Fibroblast of skin of right biceps (primary cell): ENCODE results near the gene TAAR8.
"Not testable (repeated sequence)": the region's sequence is repeated elsewhere in the genome, so short reads cannot be mapped to it uniquely, and the experiment has no call there.

Experiments used
- DNase-seq: peaks from one replicate; pipeline ENCODE4 v3.0.0-alpha.2; 2013

The TAAR8 gene

DNA sequence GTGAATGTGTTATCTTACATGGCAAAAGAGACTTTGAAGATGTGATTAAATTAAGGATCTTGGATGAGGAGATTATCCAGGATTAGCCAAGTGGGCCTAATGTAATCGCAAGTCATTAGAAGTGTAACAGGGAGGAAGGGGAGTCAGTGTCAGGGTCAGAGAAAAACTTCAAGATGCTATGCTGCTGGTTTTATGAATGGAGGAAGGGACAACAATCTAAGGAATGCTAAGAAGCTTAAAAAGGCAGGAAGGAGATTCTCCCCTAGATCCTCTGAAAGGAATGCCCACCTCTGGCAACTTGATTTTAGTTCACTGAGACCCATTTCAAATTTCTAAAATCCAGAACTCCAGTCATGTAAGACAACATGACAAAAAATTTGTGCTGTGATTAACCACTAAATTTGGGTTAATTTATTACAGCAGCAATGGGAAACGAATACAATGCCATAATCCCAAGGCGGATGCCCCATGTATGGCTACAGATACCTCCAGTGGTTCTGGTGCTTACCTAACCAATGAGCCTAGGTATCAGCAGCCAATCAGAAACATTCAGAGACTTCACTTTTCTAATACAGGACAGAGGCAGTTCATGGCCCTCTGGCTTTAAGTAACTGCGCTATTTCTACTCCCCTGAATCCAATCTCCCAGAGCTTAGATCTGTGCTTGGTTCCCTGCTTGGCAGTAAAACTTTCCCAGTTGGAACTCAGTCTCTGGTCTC lies 3.6 kb upstream of the TAAR8 start:
- no peak for DNase-seq

DNA sequence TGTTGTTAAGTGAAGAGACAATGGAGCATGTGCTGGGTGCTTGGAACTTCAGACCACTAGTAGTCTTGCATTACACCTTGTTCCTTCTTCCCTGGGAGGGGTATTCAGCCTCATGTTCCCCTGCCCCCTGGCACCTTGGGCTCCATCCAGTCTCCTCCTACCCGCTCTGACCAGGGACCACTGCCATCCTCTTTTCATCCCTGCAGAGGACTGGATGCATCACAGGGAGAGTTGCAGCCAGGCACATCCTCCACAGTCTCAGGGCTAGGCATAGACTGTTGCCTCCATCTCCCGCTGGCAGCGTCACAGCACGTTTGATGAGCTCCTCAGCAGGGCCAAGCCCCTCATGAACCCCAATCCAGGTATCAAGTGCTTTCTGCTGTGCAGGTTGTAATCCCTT lies 1.3 kb upstream of the TAAR8 start:
- no peak for DNase-seq

DNA sequence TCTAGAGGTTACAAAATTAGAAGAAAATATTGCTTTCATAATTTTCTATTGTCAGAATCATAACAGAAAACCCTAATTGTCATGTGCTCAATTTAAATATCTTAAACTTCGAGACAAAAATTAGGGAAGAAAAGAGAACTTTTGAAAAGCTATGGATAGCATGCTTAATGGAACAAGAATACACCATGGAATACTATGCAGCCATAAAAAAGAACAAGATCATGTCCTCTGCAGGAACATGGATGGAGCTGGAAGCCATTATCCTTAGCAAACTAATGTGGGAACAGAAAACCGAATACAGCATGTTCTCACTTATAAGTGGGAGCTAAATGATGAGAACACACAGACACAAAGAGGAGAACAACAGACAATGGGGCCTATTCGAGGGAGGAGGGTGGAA lies 7.6 kb downstream of the TAAR8 start:
- DNase-seq, result not testable (repeated sequence)

DNA sequence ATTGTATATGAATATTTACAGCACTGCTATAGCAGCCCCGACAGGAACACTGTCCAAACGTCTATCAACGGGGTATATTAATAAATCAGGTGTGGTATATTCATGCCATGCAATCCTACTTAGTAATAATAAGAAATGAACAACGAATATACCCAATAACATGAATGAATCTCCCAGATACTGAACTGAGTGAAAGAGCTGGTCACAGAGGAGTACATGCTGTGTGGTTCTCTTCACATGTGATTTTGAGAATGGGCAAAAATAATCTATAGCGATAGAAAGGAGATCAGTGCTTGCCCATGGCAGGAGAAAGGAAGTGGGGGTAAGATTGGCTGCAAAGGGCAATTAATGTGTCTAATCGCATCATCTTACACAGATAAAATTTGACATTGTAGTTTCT lies 13.9 kb downstream of the TAAR8 start:
- DNase-seq, result no peak

DNA sequence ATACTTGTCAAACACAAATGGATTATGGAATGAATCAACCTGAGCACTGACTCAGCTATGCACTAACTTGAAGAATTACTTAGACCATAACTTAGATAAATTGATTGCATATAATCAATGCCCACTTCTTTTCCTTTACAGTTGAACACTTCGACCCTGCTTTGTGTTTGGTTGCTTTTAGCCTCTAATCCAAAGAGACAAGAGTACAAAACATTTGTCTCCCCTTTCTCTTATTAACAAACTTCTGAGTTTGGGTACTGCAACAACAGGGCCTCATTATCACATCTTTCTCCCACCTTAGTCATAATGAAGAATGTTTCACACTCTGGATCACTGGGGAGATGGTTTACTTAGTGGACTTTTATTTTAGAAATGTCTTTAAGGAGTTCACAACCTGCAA lies 15.1 kb downstream of the TAAR8 start:
- DNase-seq, result no peak

DNA sequence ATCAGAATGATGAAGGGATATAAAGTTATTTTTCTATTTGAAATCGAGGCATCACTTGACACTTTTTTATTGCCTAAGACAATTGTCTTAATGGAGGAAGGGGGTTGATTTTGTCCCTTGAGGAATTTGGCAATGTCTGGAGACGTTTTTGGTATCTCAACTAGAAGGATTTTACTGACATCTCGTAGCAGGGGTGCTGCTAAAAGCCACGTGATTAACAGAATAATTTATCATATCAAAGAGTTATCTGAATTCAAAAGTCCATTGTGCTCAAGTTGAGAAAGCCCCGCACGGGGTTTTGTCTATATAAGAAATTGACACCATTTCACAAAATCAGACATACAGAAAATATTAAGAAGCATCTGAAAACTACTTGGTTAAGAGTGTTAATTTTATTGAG lies 16.1 kb downstream of the TAAR8 start:
- DNase-seq, result no peak

DNA sequence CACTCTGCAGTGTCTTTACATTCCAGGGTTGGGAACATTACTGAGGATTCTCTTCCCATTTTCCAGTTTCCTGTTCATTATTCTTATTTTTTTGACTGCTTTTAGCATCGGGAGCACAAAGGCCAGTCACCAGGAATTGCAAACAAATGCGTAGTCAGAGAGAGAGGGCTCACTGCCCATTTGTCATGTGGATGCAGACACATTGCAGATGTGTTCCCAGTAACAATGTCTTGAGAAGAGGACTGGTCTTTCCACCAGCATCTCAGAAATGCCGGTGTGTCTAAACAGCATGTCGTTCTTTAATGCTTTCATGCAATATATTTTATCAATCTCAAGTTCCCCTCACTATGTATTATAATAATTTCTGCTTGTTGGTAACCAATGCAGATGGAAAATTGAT lies 16.7 kb downstream of the TAAR8 start:
- no peak for DNase-seq

DNA sequence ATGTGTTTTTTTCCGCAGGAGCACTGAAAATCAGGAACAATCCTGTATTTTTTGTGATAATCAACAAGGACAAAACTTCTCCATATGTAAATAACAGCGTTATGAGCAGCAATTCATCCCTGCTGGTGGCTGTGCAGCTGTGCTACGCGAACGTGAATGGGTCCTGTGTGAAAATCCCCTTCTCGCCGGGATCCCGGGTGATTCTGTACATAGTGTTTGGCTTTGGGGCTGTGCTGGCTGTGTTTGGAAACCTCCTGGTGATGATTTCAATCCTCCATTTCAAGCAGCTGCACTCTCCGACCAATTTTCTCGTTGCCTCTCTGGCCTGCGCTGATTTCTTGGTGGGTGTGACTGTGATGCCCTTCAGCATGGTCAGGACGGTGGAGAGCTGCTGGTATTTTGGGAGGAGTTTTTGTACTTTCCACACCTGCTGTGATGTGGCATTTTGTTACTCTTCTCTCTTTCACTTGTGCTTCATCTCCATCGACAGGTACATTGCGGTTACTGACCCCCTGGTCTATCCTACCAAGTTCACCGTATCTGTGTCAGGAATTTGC lies 17.8 kb downstream of the TAAR8 start, which contains the start of gene TAAR6:
TAAR6 (plus strand) TSS at position 102 of the 557 bp plus-strand sequence; CDS start at position 102, 0 bp downstream.
- DNase-seq, result no peak

DNA sequence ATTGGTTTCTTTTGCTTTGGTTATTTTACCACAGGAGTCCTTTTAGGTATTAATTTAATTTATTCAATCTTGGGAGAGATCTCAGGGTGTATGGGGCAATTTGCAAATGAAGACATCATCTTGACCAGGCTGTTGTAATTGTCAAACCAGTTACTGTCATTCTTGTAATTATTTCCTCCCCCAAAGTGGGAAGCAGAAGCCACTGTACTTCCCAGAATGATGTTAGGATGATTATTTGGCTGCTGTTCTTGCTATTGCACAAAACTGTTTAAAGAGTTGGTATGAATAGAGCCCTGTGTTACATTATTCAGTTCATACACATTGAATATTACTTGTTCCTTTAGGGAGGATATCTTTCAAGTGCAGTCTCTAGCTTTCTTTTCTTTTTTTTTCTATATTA lies 19.3 kb downstream of the TAAR8 start:
- DNase-seq, result no peak

DNA sequence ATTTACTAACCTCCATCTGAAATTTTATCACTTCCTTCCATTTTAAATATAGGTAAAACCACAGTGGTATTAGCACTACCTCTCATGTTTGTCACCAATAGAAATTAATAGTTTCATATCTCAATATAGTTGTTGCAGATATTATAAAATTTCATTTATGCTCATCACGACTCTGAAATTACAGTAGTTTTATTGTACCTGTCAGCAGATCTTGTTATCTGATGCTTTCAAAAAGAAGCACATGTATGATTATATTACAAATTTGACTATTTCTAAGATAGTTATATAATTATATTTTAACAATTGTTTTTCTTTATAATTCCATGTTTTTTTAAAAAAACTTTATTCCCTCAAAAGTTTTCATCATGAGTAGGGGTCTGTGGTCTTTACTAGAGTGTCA lies 32.2 kb downstream of the TAAR8 start:
- no peak for DNase-seq

DNA sequence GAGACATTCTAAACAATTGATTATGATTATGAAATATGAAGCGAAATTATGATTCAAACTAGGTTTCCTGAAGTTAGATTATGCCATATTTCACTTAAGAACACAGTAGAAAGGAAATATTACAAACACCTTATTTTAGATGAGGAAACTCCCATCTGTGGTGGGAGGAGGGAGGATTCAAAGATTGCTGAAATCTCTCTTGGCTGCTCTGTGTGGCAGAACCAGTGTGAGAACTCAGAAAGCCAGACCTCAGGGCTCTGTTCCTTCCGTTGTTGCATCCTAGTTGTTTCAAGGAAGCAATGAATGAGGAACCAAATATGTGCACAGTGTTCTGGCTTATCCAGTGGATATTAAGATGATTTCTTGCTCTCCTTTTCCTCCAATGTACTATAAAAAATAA lies 35.0 kb downstream of the TAAR8 start:
- DNase-seq, result no peak

DNA sequence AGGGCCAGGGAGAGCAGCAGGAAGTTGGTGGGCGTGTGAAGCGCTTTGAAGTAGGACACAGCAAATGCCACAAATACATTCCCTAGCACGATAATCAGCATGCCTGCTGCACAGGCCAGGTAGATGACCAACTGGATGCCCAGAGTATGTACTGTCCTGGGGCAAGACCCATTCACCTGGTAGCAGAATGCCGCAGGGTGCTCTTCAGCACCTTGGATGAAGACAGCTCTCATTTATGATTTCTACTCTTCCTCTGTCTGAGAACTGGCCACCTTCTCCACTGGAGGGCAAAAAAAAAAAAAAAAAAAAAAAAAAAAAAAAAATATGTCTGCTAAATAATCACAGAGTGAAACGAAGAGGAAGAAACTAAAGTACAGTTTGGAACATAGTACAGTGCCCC lies 37.0 kb downstream of the TAAR8 start, which contains the start of gene TAAR5:
TAAR5 (minus strand) TSS at position 288 of the 400 bp plus-strand sequence; CDS start at position 233, 55 bp downstream.
- DNase-seq, result no peak

DNA sequence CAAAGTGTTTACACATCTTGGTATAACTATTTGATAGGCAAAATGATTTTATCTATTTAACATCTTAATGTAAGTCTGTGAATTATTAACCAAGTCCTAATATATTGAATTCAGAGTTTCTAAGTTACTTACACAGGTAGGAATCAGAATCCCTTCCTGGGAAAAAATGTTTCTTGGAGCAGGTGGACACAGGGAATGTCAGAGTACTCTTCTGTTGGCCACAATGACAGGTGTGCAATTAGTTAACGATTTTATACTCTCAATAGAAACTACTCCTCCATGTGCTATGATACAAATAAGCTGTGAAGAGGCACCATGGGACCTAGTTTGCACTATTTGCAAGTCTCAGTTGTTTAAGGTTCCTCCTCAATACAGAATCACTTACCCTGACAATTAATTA lies 37.9 kb downstream of the TAAR8 start:
- DNase-seq, result no peak

DNA sequence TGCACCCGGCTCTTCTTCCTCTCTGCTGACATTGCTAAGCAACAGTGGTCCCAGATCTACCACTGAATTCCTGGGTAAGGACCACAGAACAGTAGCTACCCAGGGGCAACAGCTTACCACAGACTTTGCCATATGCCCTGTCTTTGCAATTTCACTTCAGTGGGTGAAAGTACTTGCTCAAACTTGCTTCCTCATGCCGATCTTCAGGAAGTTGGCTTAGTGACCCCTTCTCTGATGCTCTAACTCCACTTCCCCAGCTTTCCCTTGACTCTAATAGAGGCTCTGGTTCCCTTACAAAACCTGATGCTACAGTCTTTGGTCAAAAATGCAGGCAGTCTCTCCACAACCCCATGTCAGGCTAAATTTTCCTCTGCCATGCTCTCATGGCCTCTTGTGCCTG lies 40.4 kb downstream of the TAAR8 start:
- no peak for DNase-seq

DNA sequence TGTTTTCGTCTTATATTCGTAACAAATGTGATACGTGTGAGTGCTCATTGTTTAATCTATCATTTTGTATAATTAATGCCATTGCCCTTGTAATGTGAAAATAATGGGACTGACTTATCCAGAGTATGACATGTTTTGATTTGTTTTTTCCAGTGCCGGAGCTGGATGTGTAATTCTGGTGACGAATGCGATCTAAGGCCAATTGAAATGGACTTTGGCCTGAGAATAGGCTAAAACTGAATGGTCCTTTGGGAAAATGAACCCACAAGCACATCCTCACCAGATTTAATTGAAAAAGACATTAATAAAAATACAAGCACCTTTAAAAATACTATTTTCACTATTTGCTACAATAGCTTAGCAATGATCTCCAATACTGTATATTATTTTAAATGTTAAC lies 43.7 kb downstream of the TAAR8 start:
- no peak for DNase-seq

DNA sequence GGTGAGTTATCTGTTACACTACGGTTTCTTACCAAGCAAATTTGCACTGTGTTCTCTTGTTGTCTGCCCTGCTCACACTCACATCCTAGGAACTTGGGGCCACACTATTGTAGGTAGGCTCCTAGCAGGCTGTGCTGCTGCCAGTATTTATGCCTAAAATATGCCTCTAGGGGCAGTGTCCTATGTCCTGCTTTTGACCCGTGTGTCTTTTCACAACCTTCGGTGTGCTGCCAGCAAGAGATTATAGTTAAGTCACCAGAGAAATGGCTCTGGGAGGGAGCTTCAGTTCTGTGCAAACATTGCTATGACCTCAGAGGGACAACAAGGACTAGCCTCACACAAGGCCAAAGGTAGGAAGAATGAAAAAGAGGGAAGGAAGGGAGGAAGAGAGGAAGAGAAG lies 46.0 kb downstream of the TAAR8 start:
- DNase-seq, result no peak

DNA sequence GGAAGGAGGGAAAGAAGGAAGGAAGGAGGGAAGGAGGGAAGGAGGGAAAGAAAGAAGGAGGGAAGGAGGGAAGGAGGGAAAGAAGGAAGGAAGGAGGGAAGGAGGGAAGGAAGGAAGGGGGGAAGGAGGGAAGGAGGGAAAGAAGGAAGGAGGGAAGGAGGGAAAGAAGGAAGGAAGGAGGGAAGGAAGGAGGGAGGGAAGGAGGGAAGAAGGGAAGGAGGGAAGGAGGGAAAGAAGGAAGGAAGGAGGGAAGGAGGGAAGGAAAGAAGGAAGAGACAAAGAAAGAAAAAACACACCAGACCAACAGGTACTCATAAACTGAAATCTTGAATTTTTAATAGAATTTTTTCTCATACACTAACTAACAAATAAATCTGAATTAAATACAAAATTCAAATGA lies 48.4 kb downstream of the TAAR8 start:
- not testable (repeated sequence) for DNase-seq
